HAP-1 (cell line): Measurements from ENCODE around the gene AP5B1.
A peak's percentile ranks its signal among the peaks of the same experiment; 100 is the strongest.
"Not testable (repeated sequence)": the region's sequence is repeated elsewhere in the genome, so short reads cannot be mapped to it uniquely, and the experiment has no call there.

Experiments
- DNase-seq, 2 experiments: peaks; one replicate each; pipeline ENCODE4 v3.0.0-alpha.2; 2016 to 2020; ENCODE audit warnings: low spot score in 2 of 2
- H3K27me3 ChIP-seq: fragments of 250-450 bp; sonication (Bioruptor Pico); 2 replicates; pipeline ENCODE4 v1.5.1; 2020; ENCODE audit warnings: low read depth, mild to moderate bottlenecking, moderate library complexity
- H3K36me3 ChIP-seq: fragments of 250-450 bp; sonication (Bioruptor Pico); replicated peaks from 2 replicates; pipeline ENCODE4 v1.5.1; 2020; ENCODE audit warnings: mild to moderate bottlenecking
- H3K4me1 ChIP-seq: fragments of 250-450 bp; sonication (Bioruptor Pico); 2 replicates; pipeline ENCODE4 v1.5.1; 2020; ENCODE audit warnings: mild to moderate bottlenecking
- H3K4me3 ChIP-seq: fragments of 250-450 bp; sonication (Bioruptor Pico); 2 replicates; pipeline ENCODE4 v1.5.1; 2020; ENCODE audit warnings: mild to moderate bottlenecking, moderate library complexity
- H3K9me3 ChIP-seq: fragments of 250-450 bp; sonication (Bioruptor Pico); 2 replicates; pipeline ENCODE4 v1.5.1; 2020; ENCODE audit warnings: mild to moderate bottlenecking, moderate library complexity
- in situ Hi-C: fragments of 300-500 bp; cut with MboI; formaldehyde crosslinking; loops from 3 replicates; pipeline ENCODE4 v1.14.3; 2020; ENCODE audit warnings: low sequenced_read_pairs, inconsistent platforms, mixed read lengths

The AP5B1 gene

DNA sequence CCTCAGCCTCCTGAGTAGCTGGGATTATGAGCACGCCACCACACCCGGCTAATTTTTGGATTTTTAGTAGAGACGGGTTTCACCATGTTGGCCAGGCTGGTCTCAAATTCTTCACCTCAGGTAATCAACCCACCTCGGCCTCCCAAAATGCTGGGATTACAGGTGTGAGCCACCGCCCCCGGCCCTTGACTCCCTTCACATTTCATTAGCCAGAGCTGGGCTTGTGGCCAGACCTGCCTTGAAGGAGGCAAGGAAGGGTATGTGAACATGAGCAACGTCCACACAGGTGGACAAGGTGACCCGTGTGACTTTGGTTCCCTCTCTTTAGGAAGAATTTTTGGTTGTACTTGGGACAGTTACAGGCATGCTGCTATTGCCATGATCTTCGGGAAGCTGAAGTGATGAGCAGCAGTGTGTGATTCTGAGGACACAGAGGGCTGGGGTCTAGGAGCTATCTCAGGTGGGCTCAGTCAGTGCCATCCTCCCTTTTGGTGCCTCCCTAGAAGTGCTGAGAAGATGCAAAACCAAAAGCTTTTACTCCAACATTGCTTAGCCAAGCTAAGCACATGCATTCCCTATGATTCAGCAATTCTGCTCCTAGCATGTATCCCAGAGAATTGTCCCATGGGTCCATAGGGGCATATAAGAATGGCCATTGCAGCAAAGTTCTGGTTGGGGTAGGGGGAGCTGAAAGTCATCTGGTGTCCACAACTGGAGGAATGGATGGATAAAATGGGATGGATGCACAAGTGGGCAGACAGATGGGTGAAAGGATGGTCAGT, 6.1 kb downstream of the AP5B1 start:
- H3K4me1 ChIP-seq: no peaks in the 10 kb centered on the region
- no peak for DNase-seq
- in situ Hi-C loops: no loop called here
- no peak overlapping the region for H3K4me3 ChIP-seq
- H3K9me3 ChIP-seq: no peaks in the 10 kb centered on the region
- H3K36me3 ChIP-seq: peaks cover 30% of the 10 kb centered on the region
- H3K27me3 ChIP-seq: no peaks in the 10 kb centered on the region

DNA sequence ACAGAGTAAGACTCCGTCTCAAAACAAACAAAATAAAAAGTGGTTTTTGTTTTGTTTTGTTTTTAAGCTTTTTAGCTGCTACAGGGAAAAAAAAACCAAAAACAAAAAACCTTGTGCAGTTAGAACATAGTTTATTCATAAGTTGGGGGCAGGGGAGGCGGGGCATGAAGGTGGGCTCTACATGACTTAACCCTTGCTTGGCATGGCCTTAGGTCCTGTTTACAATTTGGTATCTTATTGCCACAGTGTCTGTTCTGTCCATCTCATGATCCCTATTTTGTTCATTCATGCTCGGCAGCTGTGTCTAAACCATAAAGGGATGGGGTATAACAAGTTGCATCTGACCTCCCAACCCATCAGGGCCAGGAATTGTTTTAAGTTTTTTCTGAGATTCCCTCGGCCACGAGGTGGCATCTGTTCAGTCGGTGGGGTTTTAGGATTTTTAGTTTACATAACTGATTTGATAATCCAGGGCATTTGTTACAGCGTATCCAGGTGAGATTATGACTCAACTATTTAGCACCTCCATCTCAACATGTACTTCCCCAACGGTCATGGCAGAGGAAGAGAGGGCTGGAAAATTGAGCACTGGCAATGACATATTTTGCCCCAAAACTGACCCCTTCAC, 6.9 kb downstream of the AP5B1 start:
- Histone ChIP-seq H3K9me3 (no peaks in the 10 kb centered on the region), H3K36me3 (peaks cover 21% of the 10 kb centered on the region), H3K4me3 (no peak overlapping the region), H3K27me3 (no peaks in the 10 kb centered on the region), H3K4me1 (no peaks in the 10 kb centered on the region)
- DNase-seq: no peak
- in situ Hi-C loops: no loop called here

DNA sequence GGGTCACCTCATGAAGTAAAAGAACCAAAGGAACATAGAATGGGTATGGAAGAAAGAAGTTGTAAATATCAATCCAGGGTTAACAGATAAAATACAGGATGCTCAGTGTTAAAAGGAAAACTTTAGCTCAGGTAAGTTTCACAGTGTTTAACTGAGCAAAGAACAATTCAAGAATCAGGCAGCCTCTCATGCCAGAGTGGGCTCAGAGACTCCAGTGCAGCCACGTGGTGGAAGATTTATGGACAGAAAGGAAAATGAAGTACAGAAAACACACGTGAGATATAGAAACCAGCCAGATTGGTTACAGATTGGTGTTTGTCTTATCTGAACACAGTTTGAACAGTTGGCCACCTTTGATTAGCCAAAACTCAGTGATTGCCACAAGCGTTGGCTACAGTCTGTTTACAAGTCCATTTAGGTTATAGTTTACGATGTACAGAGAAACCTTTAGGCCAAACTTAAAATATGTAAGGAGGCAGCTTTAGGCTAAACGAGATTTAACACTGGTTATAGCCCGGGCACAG, 9.1 kb downstream of the AP5B1 start:
- Histone ChIP-seq H3K4me3 (no peak overlapping the region), H3K27me3 (no peaks in the 10 kb centered on the region), H3K4me1 (no peaks in the 10 kb centered on the region), H3K9me3 (no peaks in the 10 kb centered on the region), H3K36me3 (no peaks in the 10 kb centered on the region; the same call in 1 of the 2 replicates)
- in situ Hi-C loops: no loop called here
- no peak for DNase-seq

DNA sequence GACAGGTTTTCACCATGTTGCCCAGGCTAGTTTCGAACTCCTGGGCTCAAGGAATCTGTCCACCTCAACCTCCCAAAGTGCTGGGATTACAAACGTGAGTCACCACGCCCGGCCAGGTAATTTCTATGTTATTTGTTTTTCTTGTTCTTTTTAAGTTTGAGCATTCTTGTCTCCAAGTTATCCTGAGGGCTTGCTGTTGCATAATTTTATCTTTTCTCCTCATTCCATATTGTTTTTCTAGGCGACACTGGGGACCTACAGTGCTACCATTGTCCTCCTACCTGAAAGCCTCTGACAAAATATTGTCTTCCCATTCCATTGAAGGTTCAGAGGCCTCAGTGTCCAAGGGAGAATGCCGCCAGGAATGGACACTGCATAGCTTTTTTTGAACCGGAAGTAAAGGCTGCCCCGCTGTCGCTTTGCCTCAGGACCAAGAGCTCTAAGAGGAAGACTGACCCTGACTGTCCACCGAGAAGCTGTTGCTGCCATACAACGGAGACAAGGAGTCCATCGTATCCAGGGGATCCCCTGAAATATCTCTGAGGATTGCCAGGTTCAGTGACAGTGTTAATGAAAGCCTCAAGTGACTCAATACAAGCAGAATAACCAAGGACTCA, 9.7 kb downstream of the AP5B1 start:
- Histone ChIP-seq H3K27me3 (no peaks in the 10 kb centered on the region), H3K4me3 (no peak overlapping the region), H3K36me3 (no peaks in the 10 kb centered on the region), H3K9me3 (no peaks in the 10 kb centered on the region), H3K4me1 (no peaks in the 10 kb centered on the region)
- in situ Hi-C loops: no loop called here
- DNase-seq: no peak

DNA sequence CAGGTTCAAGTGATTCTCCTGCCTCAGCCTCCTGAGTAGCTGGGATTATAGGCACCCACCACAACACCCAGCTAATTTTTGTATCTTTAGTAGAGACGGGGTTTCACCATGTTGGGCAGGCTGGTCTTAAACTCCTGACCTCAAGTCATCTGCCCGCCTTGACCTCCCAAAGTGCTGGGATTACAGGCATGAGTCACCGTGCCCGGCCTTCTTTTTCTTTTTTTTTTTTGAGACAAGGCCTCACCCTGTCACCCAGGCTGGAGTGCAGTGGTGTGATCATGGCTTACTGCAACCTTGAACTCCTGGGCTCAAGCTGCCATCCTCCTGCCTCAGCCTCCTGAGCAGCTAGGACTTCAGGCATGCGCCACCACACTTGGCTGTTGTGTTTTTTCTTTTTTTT, 13.0 kb downstream of the AP5B1 start:
- in situ Hi-C loops: not testable (repeated sequence)

DNA sequence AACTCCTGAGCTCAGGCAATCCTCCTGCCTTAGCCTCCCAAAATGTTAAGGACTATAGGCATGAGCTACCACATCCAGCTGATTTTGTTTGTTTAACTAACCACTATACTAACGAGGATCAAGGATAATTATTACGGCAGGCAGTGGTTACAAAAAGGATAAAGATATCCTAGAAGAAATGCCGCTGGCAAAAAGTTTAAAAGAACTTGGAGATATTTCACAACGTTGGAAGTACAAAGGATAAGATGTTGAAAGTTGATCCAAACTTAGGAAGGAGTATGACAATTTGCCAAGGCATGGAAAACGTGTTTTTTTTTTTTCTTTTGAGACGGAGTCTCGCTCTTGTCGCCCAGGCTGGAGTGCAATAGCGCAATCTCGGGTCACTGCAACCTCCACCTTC, 13.4 kb downstream of the AP5B1 start:
- in situ Hi-C loops: no loop called here
- Histone ChIP-seq H3K4me3 (no peak overlapping the region), H3K27me3 (no peaks in the 10 kb centered on the region), H3K9me3 (no peaks in the 10 kb centered on the region), H3K36me3 (no peaks in the 10 kb centered on the region), H3K4me1 (no peaks in the 10 kb centered on the region)
- no peak for DNase-seq

More for the DNA sequence above, 13.0 kb downstream of the AP5B1 start:
- DNase-seq, H3K9me3 ChIP-seq, H3K4me1 ChIP-seq, H3K36me3 ChIP-seq, H3K27me3 ChIP-seq, H3K4me3 ChIP-seq: not testable (repeated sequence)

DNA sequence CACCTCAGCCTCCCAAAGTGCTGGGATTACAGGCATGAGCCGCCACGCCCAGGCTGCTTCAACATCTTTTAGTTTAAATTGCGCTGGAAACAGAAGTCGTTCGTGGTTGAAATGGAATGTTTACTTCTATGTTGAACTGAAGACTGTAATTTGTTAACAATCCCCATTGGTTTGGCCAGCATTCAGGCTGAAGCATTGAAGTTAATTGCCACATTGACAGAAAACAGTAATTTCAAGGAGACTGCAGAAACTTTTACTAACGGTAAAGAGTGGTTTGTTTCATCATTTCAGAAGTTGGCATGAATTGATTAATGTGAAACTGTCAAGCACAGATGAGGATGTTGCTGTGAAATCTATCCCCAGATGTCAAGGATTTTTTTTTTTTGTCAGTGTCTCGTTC, 14.2 kb downstream of the AP5B1 start:
- no peaks in the 10 kb centered on the region for H3K4me1 ChIP-seq
- H3K9me3 ChIP-seq: peaks cover 2% of the 10 kb centered on the region; the same call in 1 of the 2 replicates
- DNase-seq: no peak
- H3K36me3 ChIP-seq: no peaks in the 10 kb centered on the region
- in situ Hi-C loops: no loop called here
- H3K4me3 ChIP-seq: no peak overlapping the region
- H3K27me3 ChIP-seq: no peaks in the 10 kb centered on the region

DNA sequence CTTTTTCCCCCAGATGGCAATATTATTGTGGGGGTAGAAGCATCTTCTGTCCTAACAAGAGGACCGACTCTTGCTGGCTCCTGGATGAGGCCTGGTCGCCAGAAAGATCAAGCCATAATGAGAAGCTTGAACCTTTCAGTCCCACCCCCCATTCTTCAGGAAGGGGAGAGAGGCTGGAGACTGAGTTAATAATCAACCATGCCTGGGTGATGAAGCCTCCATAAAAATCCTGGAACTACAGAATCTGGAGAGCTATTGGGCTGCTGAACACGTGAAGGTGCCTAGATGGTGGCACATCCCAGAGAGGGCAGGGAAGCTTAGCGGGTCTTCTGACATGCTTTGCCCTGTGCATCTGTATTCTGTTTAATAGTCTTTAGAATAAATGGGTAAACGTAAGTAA, 16.3 kb downstream of the AP5B1 start:
- no peak for DNase-seq
- Histone ChIP-seq H3K36me3 (no peaks in the 10 kb centered on the region), H3K4me3 (no peak overlapping the region), H3K9me3 (peaks cover 3% of the 10 kb centered on the region; the same call in 1 of the 2 replicates), H3K27me3 (no peaks in the 10 kb centered on the region), H3K4me1 (no peaks in the 10 kb centered on the region)
- in situ Hi-C loops: no loop called here

DNA sequence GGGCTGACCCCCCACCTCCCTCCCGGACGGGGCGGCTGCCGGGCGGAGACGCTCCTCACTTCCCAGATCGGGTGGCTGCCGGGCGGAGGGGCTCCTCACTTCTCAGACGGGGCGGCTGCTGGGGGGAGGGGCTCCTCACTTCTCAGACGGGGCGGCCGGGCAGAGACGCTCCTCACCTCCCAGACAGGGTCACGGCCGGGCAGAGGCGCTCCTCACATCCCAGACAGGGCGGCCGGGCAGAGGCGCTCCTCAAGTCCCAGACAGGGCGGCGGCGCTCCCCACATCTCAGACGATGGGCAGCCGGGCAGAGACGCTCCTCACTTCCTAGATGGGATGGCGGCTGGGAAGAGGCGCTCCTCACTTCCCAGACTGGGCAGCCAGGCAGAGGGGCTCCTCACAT, 18.0 kb downstream of the AP5B1 start:
- H3K27me3 ChIP-seq, DNase-seq, H3K36me3 ChIP-seq, H3K4me1 ChIP-seq, H3K9me3 ChIP-seq, in situ Hi-C loops, H3K4me3 ChIP-seq: not testable (repeated sequence)

DNA sequence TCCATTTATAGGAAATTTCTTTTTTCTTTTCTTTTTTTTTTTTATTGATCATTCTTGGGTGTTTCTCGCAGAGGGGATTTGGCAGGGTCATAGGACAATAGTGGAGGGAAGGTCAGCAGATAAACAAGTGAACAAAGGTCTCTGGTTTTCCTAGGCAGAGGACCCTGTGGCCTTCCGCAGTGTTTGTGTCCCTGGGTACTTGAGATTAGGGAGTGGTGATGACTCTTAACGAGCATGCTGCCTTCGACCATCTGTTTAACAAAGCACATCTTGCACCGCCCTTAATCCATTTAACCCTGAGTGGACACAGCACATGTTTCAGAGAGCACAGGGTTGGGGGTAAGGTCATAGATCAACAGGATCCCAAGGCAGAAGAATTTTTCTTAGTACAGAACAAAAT, 18.6 kb downstream of the AP5B1 start:
- in situ Hi-C loops, DNase-seq, H3K36me3 ChIP-seq, H3K9me3 ChIP-seq, H3K4me3 ChIP-seq, H3K4me1 ChIP-seq, H3K27me3 ChIP-seq: not testable (repeated sequence)

DNA sequence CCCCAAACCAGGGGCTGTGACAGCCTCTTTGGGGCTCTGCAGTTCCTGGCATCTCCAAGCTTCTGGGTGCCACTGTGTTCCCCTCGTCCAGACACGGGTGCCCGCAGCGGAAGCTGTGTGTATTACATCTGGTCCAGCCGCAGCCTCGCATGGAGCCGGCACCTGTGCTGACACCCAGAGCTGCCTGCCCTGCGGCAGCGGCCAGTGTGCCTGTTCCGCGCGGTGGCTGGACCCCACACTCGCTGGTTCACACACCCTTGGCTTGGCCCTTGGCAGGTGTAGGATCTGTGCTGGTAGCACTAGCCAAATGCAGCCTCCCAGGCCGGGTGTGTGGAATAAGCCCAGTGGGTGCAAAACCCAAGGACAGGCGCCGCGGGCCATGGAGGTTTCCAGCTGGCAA, 35.7 kb downstream of the AP5B1 start:
- Histone ChIP-seq H3K4me1 (no peaks in the 10 kb centered on the region), H3K9me3 (0 out of 2 replicates have a peak, but pooled peaks cover 2% of the 10 kb centered on the region), H3K4me3 (no peak overlapping the region), H3K27me3 (peaks cover 14% of the 10 kb centered on the region), H3K36me3 (no peaks in the 10 kb centered on the region)
- in situ Hi-C loops: no loop called here
- DNase-seq: no peak

DNA sequence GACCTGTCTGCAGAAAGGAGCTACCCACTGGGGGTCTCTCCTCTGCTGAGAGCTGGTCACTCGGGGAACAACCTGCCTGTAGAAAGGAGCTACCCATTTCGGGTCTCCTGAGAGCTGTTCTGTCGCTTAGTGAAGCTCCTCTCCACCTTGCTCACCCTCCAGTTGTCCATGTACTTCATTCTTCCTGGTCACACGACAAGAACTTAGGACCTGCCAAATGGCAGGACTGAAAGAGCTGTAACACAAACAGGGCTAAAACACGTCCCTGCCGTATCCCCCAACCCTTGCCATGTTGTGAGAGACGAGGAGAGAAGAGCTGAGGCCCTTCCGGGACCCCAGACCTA, 36.1 kb downstream of the AP5B1 start:
- DNase-seq: no peak
- Histone ChIP-seq H3K27me3 (peaks cover 10% of the 10 kb centered on the region), H3K9me3 (0 out of 2 replicates have a peak, but pooled peaks cover 2% of the 10 kb centered on the region), H3K4me1 (no peaks in the 10 kb centered on the region), H3K36me3 (no peaks in the 10 kb centered on the region), H3K4me3 (no peak overlapping the region)
- in situ Hi-C loops: no loop called here

DNA sequence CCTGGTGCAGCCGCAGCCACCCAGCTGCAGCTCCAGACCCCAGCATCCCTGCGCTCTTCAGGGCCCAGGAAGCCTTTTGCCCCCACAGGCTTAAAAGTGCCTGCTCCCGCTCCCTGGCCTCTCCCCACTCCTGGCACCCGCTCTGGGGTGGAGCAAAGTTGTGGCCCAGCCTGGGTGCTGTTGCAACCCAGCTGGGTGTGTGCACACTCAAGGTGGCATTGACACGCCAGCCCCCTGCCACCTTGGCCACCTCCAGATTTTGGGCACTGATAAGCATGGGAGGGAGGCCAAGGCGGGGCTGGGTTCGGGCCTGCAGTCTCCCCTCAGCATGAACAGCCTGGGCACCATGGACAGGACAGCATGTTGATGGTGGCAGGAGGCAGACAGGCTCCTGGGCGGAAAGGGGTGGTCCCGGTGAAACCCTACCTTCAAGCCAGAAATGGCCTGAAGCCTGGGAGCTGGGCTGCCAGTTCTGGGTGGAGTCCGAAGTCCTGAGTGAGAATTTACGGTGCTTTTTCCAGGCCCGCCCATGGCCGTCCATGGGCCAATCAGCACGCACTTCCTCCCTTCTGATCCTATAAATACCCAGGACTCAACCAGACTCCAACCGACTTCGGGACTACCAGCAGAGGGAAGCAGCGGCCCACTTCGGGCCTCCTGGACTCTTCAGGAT, 36.6 kb downstream of the AP5B1 start:
- Histone ChIP-seq H3K36me3 (no peaks in the 10 kb centered on the region), H3K27me3 (peaks cover 9% of the 10 kb centered on the region; the same call in 1 of the 2 replicates), H3K4me3 (no peak overlapping the region), H3K4me1 (no peaks in the 10 kb centered on the region), H3K9me3 (0 out of 2 replicates have a peak, but pooled peaks cover 2% of the 10 kb centered on the region)
- DNase-seq: peak in 1 of 2 experiments; percentile 31
- in situ Hi-C loops: no loop called here

DNA sequence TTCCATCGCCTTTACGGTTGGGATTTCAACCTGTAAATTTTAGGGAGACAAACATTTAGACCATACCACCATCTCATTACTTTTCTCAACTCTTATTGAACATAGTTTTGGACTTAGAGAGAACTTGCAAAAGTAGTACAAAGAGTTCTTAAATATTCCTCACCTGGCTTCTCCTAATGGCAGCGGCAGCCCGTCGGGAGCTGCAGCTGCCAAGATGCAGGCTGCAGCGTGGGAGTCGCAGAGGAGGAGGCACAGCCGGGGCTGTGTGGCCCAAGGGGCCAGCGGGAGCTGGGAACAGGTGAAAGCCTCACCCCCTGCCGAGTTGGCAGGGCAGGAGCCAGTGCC, 37.1 kb downstream of the AP5B1 start:
- Histone ChIP-seq H3K36me3 (no peaks in the 10 kb centered on the region), H3K4me1 (no peaks in the 10 kb centered on the region), H3K4me3 (no peak overlapping the region), H3K9me3 (0 out of 2 replicates have a peak, but pooled peaks cover 3% of the 10 kb centered on the region), H3K27me3 (peaks cover 6% of the 10 kb centered on the region; the same call in 1 of the 2 replicates)
- DNase-seq: no peak
- in situ Hi-C loops: no loop called here
